Putamen (tissue), 1 donor: ENCODE results near the gene PARVG.
"Not testable (repeated sequence)": the region's sequence is repeated elsewhere in the genome, so short reads cannot be mapped to it uniquely, and the experiment has no call there.

Experiments
- DNase-seq: peaks from one replicate; pipeline ENCODE4 v3.0.0-alpha.2; 2016; ENCODE audit warnings: low spot score

Gene PARVG

DNA sequence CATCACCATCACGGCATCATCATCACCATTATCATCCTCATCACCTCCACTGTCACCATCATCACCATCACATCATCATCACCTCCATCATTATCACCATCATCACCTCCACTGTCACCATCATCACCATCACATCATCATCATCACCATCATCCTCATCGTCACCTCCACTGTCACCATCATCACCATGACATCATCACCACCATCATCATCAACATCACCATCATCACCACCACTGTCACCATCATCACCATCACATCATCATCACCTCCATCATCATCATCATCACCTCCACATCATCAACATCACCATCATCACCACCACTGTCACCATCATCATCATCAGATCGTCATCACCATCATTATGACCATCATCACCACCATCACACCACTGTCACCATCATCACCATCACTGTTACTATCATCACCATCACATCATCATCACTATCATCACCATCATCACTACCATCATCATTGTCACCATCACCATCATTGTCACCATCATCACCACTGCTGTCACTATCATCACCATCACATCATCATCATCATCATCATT is 32.8 kb downstream of the PARVG start:
- no peak for DNase-seq

DNA sequence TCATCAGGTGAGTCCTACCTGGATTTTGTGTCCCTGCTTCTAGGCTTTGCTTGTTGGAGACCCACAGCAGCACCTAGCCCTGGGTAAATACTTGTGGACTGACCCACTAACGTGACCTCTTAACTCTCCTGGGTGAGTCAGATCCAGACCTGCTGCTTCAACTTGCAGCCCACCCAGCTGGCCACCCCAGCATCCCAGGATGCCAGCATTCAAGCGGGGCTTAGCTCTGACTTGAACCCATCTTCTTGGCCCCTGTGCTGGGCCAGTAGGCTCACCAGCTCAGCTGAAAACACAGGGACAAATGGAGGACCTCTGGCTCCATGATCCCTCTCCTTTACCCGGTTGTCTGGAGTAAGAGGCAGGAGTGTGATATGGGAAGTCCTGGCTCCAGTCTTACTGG is 33.5 kb downstream of the PARVG start:
- DNase-seq = no peak

DNA sequence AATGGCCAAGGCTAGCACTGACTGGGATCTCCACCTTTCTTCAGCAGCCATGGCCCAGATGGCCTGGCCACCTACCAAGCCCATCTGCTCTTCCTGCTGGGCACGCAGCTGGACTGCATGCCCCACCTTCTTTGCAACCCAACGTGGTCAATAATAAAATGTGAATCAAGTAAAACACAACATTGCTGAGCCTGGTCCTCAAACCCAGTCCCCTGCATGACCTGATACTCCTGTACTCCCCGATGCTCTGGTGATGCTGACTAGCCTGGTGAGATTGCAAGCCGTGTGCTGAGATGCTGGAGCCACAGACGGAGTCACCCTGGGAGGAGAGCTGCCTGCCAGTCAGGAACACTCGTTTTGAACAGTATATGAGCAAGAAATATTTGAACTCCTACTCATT is 34.0 kb downstream of the PARVG start:
- DNase-seq = no peak

DNA sequence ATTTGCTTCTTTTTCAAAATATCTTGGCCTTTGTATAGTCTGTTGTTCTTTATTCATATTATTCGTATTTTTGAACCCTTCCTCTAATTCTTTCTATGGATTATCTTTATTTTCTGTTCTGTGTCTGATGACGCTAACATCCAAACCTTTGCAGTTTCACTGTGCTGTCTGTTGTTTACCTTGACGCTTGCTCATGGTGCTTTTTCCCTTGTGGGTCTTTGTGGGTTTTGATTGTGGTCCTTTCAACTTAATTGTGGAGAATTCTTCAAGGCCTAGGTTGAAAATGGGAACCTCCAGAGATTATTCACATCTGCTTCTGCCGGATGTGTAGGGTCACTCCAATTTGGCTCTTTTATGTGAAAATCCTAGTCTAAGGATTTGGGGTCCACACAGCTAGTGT is 34.6 kb downstream of the PARVG start:
- DNase-seq = no peak

DNA sequence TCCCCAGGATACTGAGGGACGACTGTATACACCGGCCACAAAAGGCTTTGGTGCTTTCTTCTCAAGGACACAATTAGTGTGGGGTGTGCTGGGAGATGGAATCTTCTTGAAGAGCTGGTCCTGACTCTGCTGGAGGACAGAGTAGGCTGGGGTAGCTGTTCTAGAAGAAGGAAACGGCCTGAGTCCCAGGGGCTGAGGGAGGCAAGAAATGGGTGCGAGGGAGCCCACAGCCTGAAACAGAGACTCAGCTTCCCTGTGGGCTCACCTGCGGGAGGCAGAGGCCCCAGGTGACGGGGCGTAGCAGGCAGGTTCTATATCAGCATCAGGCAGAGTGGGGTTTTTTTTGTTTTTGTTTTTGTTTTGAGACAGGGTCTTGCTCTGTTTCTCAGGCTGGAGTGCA is 36.6 kb downstream of the PARVG start:
- DNase-seq = no peak

DNA sequence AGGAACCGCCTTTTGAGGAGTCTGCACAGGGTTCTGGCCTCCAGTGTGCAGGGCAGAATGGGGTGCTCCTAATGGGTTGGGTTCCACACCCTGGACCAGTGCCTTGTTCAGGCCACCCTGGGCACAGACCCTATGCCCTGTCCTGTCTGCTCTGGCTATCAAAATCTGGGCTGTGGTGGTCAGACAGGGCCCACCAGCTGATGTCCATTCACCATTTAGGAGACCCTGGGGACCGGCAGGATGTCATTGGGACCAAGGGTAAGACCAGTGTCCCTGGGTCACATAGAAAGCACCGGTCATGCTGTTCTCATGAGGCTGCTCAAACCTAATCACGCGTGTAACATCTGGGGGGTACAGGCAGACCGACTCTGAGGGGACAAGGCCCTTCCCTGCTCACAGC is 37.3 kb downstream of the PARVG start:
- DNase-seq = no peak

DNA sequence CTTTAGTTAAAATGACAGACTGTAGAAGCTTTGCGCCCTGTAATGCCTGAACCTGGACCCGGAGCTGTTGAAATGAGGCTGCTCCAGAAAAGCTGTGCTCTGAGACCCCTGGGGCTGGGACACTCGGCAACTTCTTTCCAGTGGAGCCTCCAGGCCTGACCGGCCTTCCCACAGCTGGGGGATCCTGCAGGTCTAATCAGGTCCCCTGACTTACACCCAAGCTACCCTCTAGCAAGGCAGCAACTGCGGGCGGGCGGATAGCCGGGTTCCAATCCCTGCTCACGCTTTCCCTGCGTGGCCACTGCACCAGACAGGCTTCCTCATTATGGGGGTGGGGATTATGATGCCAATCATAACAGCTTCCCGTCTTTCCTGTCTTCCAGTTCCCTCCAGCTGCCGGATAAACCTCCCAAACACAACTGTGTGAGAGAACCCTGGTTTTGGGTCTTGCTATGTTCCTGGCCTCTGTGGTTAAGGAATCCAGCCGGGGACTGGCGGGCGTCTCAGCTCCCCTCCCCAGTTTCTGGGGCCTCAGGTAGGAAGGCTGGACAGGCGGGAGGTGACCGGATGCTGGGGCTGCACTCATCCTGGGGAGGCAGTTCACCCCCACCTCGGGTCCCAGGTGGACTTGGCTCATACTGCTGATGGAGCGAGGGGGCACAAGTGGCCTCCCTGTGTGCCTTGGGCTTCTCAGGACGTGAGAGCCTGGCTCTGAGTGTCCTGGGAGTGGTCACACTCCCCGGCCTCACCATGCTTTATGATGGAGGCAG is 38.6 kb downstream of the PARVG start:
- no peak for DNase-seq

DNA sequence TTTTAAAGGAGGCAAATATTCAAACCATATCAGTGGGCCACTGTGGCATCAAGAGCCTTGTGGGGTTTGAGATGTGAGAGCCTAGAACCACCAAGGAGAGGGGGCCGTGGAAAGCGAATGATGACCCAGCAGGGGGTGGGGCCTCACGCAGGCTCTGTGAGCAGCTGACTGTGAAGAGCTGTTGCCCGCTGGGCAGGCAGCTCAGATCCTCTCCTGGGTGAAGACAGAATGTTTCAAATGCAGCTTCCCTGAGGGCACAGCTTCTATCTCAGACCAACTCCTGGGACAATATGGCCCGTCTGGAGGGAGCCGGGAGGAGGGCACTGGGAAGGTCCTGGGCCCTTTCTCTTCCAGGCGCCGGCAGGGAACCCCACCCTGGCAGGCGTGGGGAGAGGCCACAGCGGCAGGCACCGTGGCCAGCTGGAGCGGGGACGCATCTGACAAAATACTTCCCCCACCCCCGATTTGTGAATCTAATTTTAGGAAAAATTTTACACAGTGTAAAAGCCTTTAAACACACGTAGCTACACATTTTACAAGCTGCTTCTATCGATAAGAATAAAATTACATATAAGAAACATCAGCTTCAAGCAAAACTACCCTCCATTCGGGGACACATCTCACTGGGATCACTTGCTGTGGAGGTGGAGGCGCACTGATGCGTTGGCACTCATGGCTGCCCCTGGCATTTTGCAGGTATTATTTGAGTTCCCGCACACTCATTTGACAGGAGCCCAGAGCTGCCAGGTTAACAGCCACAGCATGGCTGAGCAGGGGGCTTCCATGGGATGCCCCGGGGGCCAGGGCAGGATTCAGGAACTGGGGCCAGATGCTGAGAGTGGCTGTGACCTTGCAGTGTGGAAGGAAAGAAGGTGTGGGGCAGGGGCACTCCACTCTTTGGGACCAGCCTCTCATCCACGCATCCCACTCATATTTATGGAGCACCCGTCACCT is 40.3 kb downstream of the PARVG start:
- no peak for DNase-seq

DNA sequence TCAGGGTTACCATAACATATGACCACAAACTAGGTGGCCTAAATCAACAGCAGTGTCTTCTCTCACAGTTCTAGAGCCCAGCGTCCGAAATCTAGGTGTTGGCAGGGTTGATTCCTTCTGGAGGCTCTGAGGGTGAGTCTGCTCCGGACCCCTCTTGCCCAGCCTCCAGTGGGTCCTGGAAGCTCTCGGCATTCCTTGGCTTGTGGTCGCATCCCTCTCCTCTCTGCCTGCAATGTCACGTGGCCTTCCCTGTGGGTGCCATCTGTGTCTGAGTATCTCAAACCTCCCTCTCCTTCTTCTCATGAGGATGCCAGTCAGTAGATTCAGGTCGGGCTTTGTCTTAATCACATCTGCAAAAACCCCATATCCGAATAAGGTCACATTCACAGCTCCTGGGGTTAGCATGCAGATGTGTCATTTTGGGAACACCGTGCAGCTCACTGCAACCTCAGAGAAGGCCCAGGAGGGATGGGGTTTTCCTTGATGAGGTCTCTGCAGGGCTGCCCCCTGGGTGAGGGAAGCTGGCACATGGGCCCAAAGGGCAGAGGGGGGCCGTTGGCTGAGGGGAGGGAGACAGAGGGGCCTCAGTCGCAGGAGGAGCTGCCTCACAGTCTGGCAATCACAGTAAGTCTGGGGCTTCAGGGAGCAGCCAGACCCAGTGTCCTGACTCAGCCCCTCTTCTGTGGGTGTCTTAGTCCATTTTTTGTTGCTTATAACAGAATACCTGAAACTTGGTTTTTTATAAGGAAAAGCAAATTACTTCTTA is 41.2 kb downstream of the PARVG start:
- no peak for DNase-seq

DNA sequence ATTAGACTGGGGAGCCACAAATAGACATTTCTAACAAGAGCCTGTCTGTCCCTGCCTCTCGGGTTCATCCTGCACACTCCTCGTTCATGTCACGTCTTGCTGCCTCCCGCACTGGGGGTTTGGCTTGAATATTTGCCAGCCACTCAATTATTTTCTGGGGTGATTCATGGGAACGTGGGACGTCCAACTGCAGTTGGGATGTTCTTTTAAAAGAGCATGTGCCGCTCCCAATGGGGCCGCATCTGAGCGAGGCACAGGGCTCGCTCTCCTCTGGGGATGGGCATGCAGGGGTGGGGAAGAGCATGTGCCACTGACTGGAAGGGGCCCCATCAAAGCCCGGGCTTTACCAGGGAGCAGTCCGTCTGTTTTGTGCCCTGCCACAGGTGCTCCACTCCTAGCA is 43.4 kb downstream of the PARVG start:
- DNase-seq = peak; percentile 19

DNA sequence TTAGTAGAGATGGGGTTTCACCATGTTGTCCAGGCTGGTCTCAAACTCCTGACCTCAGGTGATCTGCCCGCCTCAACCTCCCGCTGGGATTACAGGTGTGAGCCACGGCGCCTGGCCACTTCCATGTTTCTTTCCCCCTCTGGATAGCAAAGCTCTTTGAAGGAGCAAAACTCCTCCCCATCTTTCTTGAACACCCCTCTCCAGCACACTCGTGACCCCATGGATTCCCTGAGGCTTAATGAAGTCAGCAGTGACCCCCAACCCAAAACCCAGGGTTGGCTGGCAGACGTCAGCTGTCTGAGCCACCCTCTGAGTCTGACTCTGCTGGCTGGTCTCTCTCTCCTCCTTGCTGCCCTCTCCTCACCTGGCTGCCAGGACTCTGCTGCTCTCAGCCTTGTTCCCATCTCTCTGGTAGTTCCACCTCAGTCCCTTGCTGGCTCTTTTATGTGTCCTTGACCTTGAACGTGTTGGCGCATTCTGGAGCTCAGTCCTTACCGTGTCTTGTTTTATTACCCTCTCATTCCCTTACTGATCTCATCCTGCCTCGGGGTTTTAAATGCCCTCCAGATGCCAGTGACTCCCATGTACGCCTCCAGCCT is 44.5 kb downstream of the PARVG start:
- DNase-seq = no peak

DNA sequence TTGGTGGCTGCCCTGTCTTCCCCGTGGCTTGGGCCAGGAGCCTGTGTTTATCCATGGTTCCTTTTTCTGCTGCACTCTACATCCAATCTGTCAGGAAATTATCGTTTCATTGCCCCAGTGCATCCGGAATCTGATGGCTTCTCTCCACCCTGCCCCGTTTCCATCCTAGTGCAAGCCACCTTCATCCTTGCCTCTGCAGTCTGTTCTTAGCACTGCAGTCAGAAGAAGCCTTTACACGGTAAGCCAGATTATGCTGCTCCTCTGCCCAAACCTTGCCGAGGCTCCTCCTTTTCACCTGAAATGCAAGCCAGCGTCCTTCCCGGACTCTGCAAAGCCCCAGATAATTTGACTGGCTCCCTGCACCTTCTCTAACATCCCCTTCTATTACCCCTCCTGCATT is 45.1 kb downstream of the PARVG start:
- no peak for DNase-seq

DNA sequence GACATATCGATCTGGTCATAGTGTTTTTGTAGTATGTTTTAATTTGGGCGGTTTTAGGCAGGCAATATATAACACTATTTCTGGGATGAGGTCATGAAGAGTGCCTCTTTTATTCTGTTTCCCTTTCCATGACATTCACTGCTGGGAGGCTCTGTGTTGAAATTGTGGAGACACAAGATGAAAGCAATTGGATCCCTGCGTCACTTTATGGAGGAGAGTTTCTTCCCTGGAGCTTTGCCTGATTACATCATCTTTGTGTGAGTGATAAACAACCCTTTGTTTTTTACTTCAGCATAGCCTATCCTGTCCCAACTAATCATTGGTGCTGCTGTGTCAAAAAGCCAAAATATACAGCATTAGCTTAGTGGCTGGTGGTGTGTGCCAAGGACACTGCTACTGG is 48.6 kb downstream of the PARVG start:
- DNase-seq = no peak

DNA sequence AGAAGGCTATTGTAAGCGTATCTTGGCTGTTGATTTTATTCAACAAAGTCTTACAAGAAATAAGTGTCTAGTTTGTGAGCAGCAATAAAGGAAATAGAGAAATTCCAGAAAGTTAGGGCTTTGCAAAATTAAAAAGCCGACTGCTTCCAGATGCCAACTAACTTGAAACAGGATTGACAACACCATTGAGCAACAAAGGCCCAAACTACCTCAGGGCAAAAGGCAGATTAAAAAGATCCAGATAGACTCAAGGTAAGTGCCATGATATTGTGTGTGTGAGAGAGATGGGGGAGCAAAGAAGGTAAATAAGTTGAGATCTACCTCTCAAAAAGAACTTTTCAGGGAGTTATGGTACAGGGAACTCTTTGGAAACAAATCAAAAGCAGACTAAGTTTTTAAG is 49.1 kb downstream of the PARVG start:
- no peak for DNase-seq

DNA sequence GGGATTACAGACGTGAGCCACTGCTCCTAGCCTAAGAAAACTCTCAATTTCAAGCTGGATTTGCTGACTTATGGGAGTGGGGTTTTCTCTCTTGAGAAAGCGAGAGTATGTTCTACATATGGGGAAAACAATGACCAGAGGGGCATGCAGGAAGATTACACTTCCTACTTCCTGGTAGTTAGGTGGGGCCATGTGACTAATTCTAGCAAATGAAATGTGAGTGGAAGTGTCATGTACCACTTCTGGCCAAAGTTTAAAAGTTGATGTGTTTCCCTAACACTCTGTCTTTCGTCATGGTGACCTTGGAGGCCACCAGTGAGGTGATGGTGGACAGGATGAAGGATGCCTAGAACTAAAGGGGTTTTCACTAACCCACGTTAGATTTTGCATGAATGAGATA is 50.5 kb downstream of the PARVG start:
- DNase-seq = no peak

DNA sequence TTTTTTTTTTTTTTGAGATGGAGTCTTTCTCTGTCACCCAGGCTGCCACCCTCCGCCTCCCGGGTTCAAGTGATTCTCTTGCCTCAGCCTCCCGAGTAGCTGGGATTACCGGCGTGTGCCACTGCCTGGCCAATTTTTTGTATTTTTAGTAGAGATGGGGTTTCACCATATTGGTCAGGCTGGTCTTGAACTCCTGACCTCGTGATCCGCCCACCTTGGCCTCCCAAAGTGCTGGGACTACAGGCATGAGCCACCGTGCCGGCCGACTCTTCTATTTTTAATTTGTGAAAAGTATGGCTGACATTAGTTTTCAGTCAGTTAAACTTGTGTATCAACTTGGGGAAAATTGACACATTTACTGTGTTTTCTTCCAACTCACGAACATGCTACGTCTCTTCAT is 53.6 kb downstream of the PARVG start:
- not testable (repeated sequence) for DNase-seq

DNA sequence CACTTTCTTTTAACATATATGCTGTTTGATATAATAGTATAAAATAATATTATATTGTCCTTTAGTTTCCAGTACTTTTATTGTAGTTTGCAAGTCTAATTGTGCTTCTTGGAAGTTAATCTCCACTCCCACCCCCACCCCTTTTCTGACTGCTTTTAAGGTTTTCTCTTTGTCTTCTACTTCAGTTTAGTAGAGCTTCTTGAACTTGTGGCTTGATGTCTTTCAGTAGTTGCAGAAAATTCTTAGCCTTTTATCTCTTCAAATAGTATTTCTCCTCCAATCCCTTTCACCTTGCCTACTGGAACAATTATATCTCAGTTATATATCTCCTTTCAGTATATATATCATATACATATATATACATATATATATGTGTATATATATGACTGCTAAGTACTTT is 56.6 kb downstream of the PARVG start:
- no peak for DNase-seq

DNA sequence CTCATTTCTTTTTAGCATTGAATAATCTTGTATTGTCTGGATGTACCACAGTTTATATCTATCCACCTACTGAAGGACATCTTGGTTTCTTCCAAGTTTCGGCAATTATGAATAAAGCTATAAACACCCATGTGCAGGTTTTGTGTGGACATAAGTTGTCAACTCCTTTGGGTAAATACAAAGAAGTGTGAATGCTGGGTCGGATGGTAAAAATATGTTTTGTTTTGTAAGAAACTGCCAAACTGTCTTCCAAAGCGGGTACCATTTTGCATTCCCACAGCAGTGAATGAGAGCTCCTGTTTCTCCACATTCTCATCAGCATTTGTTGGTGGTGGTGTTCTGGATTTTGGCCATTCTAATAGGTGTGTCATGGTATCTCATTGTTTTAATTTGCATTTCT is 60.4 kb downstream of the PARVG start:
- DNase-seq = not testable (repeated sequence)

DNA sequence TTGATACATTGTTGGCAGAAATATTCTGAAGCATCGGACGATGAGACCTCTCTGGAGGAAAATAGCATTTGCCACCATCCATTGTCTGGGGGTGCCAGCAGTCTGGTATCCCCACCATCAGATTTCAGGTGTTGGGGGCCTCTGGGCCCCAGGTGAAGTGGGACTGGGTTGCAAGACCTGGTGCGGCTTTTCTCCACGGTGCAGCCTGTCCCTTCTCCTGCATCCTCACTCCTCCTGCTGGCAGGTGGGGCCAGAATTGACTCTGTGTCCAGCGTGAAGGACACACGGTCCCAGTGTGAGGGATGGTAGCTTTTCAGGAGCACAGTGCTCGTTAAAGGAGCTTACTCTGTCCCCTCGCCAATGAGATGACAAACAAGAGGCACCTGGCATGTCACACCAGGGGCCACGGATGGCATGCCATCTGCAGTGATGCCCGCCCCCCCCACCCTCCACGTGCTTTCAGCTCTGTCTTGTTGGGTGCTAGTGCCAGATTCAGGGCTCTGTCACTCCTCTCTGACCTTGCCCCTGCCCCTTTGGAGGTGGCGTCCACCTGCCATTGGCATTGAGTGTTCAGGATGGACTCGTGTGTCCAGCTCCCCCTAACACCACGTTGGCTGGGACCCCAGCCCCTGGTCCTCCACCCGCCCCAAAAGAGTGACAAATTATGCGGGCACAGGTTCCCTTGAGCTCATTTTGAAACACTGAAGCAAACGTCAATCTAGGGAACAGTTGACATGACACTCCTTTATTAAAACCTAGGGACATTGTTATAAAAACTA is 62.4 kb downstream of the PARVG start:
- DNase-seq = no peak

DNA sequence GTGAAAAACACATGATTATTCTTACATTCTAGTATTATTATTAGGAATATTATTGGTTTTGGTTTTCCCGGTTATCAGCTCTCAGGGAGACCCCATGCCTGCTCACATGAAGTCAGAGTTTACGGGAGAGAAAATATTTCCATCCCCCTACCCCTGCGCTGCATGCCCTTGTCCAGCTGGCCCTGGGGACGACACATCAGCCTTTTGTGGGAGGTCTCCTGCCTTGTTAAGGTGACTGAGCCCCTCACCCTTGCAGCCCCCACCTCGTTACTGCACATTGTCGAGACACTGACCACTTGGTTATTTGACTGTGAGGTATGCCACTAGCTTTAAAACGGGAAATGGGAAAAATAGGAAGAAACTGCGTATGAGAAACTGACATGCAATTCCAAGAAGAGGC is 63.0 kb downstream of the PARVG start:
- no peak for DNase-seq

DNA sequence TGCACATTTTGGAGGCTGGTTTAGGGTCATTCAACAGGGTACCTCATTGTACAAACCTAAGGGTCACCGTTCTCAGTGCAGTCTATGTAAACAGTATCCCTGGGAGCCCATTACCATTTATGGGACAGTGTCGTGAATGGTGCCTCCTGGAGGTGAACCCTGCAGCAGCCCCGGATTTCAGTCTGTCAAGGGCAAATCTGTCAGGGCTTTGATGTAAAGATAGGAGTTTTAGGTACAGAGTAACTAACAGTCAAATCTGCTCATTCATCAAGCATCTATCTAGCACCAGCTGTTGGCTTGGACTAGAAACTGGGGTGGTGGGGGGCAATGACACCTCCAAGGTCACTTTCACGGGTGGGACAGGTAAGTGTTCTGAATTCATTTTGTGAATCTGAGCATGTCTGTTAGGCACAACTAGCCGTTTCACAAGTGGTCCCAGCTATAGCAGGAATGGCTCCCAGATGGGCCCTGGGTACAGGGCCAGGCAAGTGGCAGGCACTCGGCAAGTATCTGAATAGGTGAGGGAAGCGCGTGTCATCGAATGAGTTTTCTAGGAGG is 63.6 kb downstream of the PARVG start:
- DNase-seq = no peak
